Occipital lobe (tissue), 2 donors: ENCODE measurements around the gene BCAS1. TPM values are rescaled to one million over a fixed set of nuclear protein-coding genes. Genes with fewer than 3 reads are reported as not detected.

Experiments
- DNase-seq: peaks from one replicate; lab custom pipeline; 2025; lab: John Stamatoyannopoulos, UW
- total RNA-seq: library from RNA; depleted of rRNA; stranded (reverse); fragments of >200 nt; gene quantifications from one replicate; pipeline ENCODE4 v1.2.3, GENCODE V29; 2014

Gene BCAS1
- total RNA-seq, 1 donor from 2014 or later: 3.0 TPM

DNA sequence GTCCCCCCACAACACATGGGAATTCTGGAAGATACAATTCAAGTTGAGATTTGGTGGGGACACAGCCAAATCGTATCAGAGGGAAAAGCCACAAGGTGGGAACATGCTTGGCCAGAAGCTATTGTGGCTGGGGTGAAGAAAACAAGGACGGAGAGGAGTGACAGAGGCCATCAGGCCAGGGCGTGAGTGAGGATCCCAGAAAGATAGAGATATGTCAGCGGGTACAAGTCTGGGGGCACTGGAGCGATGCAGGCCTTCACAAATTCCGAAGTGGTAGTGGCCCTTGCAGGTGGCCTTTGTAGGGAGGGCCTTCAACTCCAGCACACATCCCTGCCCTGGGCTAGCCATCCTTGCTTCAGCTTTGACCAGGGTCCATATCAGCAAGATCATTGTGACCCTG is 159.1 kb downstream of the BCAS1 start:
- DNase-seq: no peak

GRCh38 chr20:53910351-53911002 is 159.9 kb downstream of the BCAS1 start:
- DNase-seq: no peak

DNA sequence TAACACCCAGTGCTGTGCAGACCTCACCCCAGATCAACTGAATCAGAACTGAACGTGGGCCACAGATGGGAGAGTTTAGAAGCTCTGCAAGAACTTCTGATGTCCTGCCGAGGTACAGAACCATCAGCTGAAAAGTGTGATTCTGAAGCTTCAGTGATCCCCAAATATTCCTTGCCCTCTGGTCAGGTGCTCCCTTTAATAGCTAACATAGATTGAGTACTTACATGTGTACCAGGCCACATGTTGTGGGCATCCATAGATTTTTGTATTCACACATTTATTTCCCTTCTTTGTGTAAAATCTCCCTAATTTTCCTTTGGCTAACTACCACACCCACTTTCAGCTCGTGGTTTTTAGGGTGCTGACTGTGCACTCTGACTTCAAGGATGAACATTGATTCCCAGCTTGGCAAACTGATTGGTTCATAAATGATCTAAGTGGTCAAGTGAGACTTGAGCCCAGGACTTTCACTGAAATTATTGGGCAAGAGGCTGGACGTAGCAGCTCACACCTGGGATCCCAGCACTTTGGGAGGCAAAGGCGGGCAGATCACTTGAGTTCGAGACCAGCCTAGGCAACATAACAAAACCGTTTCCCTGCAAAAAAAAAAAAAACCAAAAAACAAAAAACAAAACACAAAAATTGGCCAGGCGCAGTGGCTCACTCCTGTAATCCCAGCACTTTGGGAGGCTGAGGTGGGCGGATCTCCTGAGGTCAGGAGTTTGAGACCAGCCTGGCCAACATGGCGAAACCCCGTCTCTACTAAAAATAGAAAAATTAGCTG is 162.2 kb downstream of the BCAS1 start:
- no peak for DNase-seq

GRCh38 chr20:53905820-53906191 is 164.6 kb downstream of the BCAS1 start:
- DNase-seq: no peak

- DNase-seq: no peak
Measured at GRCh38 chr20:53905019-53905819, 165.2 kb downstream of the BCAS1 start.

- no peak for DNase-seq
Measured at GRCh38 chr20:53904261-53904660, 166.1 kb downstream of the BCAS1 start.

GRCh38 chr20:53903652-53903987 is 166.8 kb downstream of the BCAS1 start:
- no peak for DNase-seq

DNA sequence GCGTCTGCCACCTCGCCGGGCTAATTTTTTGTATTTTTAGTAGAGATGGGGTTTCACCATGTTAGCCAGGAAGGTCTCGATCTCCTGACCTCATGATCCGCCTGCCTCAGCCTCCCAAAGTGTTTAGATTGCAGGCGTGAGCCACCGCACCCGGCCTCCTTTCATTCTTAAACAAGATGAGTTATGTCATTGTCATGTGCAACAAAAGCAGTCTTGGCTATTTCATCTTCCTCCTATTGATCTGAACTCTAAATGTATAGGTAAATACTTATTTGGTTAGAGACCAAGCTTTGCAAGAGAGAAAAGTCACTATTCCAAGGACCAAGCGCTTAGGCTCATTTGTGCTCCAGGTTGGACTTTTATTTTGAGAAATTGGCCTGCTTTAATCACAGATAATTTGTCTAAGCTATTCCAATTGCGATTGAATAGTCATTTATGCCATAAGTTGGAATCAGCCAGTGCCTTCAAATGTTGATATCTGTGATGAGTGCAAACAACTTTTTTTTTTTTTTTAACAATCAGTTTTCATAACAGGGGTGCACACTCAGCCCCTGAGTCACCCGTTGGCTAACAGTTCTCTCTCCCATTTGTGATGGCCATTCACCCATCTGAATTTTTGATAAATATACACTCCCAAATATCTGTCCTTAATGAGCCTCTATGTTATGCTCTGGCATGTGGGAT is 167.3 kb downstream of the BCAS1 start:
- DNase-seq: no peak

- no peak for DNase-seq
Measured at GRCh38 chr20:53901497-53902096, 168.8 kb downstream of the BCAS1 start.

DNA sequence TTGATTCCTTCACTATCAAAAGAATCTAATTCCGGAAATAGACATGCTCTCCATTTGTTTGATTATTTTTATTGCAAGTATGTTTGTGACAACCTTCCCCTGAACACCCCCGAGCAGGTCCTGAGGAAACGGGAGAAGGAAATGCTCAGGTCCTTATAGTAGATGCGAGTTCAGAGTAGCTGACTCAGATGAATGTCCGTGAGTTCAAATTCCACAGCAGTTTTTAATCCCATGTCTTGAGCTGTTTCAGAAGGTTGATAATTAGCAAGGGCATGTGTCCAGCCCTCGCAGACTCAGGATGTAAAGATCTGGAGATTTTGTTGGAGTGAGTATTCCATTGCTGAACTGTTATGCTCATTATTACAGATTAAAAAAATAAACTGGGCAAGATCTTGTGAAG is 169.3 kb downstream of the BCAS1 start:
- DNase-seq: no peak

- no peak for DNase-seq
Measured at GRCh38 chr20:53900380-53900999, 169.9 kb downstream of the BCAS1 start.

- DNase-seq: no peak
Measured at GRCh38 chr20:53899351-53900167, 170.8 kb downstream of the BCAS1 start.

DNA sequence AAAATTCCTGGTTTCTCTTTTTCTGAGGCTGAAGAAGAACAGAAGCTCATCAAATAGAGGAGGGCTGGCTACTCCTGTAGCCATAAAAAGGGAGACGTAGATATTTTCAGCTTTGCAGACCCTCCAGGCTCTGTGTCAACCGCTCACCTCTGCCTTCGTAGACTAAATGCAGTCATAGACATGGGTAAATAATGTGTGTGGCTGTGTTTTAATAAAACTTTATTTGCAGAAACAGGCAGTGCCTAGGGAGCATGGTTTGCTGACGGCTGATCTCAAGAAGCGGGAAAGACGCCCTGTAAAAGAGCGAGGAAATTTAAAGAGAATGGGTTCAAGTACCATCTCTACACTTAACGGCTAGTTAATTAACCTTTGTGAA is 171.8 kb downstream of the BCAS1 start:
- no peak for DNase-seq

GRCh38 chr20:53897884-53898555 is 172.4 kb downstream of the BCAS1 start:
- DNase-seq: no peak

DNA sequence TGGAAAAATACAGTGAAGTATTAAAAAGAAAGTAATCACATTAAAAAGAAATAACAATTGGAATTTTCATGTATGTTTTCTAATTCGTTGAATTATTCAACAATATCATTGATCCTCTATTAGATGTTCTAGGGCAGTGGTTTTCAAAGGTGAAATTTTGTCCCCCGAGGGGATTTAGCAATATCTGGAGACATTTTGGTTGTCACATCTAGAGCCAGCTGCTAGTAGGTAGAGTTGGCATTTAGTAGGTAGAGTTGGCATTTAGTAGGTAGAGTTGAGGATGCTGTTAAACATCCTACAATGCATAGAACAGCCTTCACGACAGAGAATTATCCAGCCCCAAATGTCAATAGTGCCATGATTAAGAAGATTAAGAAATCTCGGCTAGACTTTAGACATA is 173.7 kb downstream of the BCAS1 start:
- no peak for DNase-seq

- no peak for DNase-seq
Measured at GRCh38 chr20:53896041-53896440, 174.4 kb downstream of the BCAS1 start.

- no peak for DNase-seq
Measured at GRCh38 chr20:53895385-53895755, 175.0 kb downstream of the BCAS1 start.

DNA sequence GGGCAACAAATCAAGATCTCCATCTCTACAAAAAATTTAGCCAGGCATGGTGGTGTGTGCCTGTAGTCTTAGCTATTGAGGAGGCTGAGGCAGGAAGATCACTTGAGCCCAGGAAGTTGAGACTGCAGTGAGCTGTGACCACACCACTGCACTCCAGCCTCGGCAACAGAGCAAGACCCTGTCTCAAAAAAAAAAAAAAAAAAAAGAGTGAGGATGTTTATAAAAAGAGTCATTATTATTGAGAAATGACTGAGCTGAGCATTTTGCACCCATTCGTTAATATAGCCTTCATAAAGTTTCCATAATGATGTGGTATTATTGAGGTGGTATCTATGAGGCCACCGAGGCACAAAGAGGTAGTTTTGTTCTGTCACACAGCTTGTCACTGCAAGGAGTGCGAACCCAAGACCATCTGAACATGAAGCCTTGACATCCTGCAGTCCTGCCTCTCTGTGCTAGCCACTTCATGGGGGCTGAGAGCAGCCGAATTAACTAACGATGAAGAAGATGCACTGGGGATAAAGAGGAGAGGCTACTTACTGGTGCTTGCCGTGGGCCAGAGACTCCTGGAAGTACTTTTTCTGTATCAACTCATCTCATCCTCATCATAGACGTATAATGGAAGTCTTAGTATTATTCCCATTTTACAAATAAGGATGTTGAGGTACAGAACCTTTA is 175.5 kb downstream of the BCAS1 start:
- DNase-seq: no peak
